ENCODE results near the gene CBFA2T2. TPM values are rescaled to one million over a fixed set of nuclear protein-coding genes. Genes with fewer than 3 reads are reported as not detected.

Gene CBFA2T2
- total RNA-seq, 2 donors from 2014 or later = 9.8 to 10.4 TPM

GRCh38 chr20:33651562-33652048, 161.7 kb downstream of the CBFA2T2 start:
- Histone ChIP-seq H3K4me1 (peaks cover 0 to 31% of the 10 kb centered on the region in 2 donors), H3K27me3 (no peaks in the 10 kb centered on the region), H3K9me3 (no peaks in the 10 kb centered on the region), H3K36me3 (no peaks in the 10 kb centered on the region), H3K4me3 (no peak overlapping the region), H3K27ac (no peak overlapping the region)
- no peak for DNase-seq (ENCODE audit: low spot score)
- TF ChIP-seq CTCF (IDR thresholded peaks at IDR 0.05) = no peak

- TF ChIP-seq CTCF (IDR thresholded peaks at IDR 0.05) = peak; percentile 58 to 81
- Histone ChIP-seq H3K27ac (no peak overlapping the region), H3K27me3 (no peaks in the 10 kb centered on the region), H3K36me3 (no peaks in the 10 kb centered on the region), H3K9me3 (no peaks in the 10 kb centered on the region), H3K4me3 (no peak overlapping the region), H3K4me1 (peaks cover 0 to 17% of the 10 kb centered on the region in 2 donors)
- peak; percentile 82 for DNase-seq (ENCODE audit: low spot score)
These were observed 163.5 kb downstream of the CBFA2T2 start for GRCh38 chr20:33653218-33653899.

GRCh38 chr20:33653900-33654596, 164.2 kb downstream of the CBFA2T2 start:
- no peak for DNase-seq (ENCODE audit: low spot score)
- no peak overlapping the region for H3K4me3 ChIP-seq
- no peak for TF ChIP-seq CTCF (IDR thresholded peaks at IDR 0.05)
- no peak overlapping the region for H3K27ac ChIP-seq
- H3K36me3 ChIP-seq = peaks cover 3% of the 10 kb centered on the region
- no peaks in the 10 kb centered on the region for H3K9me3 ChIP-seq
- no peaks in the 10 kb centered on the region for H3K27me3 ChIP-seq
- peaks cover 0 to 10% of the 10 kb centered on the region in 2 donors for H3K4me1 ChIP-seq

- no peak for TF ChIP-seq CTCF (IDR thresholded peaks at IDR 0.05)
- Histone ChIP-seq H3K27ac (no peak overlapping the region), H3K36me3 (peaks cover 10% of the 10 kb centered on the region), H3K4me3 (no peak overlapping the region), H3K4me1 (peaks cover 0 to 10% of the 10 kb centered on the region in 2 donors), H3K9me3 (no peaks in the 10 kb centered on the region), H3K27me3 (no peaks in the 10 kb centered on the region)
- DNase-seq (ENCODE audit: low spot score) = no peak
These were observed 164.8 kb downstream of the CBFA2T2 start for GRCh38 chr20:33654680-33655161.

- DNase-seq (ENCODE audit: low spot score) = no peak
- H3K27ac ChIP-seq = no peak overlapping the region
- H3K27me3 ChIP-seq = no peaks in the 10 kb centered on the region
- no peaks in the 10 kb centered on the region for H3K9me3 ChIP-seq
- H3K4me3 ChIP-seq = no peak overlapping the region
- H3K36me3 ChIP-seq = peaks cover 14% of the 10 kb centered on the region
- TF ChIP-seq CTCF (IDR thresholded peaks at IDR 0.05) = no peak
- H3K4me1 ChIP-seq = peaks cover 0 to 10% of the 10 kb centered on the region in 2 donors
These were observed 165.3 kb downstream of the CBFA2T2 start for GRCh38 chr20:33655164-33655563.

All from right atrium auricular region (tissue), 2 donors.